GM12872 (cell line): ENCODE measurements around the gene ARPC5L.

ENCODE experiments used
- TF ChIP-seq, protein P1 (sequence below): IDR thresholded peaks from 3 replicates; pipeline ENCODE4 v1.5.1; 2011; ENCODE audit warnings: low read depth, mild to moderate bottlenecking, low read length, moderate library complexity; ENCODE audit not compliant: insufficient read depth

The ARPC5L gene

GRCh38 chr9:124852121-124852828 is 9.7 kb upstream of the ARPC5L start:
- TF ChIP-seq, protein P1, sequence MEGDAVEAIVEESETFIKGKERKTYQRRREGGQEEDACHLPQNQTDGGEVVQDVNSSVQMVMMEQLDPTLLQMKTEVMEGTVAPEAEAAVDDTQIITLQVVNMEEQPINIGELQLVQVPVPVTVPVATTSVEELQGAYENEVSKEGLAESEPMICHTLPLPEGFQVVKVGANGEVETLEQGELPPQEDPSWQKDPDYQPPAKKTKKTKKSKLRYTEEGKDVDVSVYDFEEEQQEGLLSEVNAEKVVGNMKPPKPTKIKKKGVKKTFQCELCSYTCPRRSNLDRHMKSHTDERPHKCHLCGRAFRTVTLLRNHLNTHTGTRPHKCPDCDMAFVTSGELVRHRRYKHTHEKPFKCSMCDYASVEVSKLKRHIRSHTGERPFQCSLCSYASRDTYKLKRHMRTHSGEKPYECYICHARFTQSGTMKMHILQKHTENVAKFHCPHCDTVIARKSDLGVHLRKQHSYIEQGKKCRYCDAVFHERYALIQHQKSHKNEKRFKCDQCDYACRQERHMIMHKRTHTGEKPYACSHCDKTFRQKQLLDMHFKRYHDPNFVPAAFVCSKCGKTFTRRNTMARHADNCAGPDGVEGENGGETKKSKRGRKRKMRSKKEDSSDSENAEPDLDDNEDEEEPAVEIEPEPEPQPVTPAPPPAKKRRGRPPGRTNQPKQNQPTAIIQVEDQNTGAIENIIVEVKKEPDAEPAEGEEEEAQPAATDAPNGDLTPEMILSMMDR: no peak

GRCh38 chr9:124852829-124853531 is 8.9 kb upstream of the ARPC5L start, which contains the start of gene WDR38:
Gene WDR38, plus strand, starts transcription at chr9:124853460. Its CDS starts 72 bp downstream, at chr9:124853532.
- TF ChIP-seq, protein P1: peak; percentile 82

DNA sequence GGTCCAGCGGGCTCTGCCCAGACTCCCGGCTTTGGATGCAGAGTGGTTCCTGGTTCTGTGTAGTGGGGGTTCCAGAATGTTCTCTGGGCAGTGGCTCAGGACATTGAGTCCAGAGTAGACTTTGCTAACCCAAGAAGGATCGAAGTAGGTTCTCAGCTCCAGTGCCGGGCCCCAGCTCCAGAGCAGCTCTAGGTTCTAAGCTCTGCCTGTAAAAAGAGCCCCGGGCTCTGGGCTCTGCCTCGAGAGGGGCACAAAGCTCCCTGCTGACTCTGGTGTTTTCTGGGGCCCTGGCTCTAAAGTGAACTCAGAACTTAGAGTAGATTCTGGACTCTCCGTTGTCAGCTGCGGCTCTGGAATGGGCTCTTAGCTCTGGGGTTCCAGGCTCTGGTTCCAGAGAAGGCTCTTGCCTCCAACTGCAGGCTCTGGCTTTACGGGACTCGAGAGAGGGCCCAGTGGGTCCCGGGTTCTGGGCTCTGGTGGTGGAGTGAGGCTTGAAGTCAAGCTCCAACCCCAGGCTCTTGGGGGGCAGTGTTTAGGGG is 8.3 kb upstream of the ARPC5L start:
- TF ChIP-seq, protein P1: no peak

- TF ChIP-seq, protein P1: no peak
Observed at GRCh38 chr9:124854161-124854560, 7.8 kb upstream of the ARPC5L start.

GRCh38 chr9:124854822-124855221 is 7.1 kb upstream of the ARPC5L start:
- TF ChIP-seq, protein P1: no peak

DNA sequence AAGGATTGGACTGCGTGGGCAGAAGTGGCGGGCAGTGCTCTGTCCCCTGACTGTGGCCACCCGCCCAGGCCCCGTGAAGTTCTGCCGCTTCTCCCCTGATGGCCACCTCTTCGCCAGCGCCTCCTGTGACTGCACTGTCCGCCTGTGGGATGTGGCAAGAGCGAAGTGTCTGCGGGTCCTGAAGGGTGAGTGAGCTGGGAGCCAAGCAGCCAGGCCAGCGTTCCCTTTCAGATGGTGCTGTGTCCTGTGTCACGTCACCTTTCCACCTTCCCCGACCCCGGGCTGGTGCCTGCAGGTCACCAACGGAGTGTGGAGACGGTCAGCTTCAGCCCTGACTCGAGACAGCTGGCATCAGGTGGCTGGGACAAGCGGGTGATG is 6.4 kb upstream of the ARPC5L start:
- TF ChIP-seq, protein P1: no peak

DNA sequence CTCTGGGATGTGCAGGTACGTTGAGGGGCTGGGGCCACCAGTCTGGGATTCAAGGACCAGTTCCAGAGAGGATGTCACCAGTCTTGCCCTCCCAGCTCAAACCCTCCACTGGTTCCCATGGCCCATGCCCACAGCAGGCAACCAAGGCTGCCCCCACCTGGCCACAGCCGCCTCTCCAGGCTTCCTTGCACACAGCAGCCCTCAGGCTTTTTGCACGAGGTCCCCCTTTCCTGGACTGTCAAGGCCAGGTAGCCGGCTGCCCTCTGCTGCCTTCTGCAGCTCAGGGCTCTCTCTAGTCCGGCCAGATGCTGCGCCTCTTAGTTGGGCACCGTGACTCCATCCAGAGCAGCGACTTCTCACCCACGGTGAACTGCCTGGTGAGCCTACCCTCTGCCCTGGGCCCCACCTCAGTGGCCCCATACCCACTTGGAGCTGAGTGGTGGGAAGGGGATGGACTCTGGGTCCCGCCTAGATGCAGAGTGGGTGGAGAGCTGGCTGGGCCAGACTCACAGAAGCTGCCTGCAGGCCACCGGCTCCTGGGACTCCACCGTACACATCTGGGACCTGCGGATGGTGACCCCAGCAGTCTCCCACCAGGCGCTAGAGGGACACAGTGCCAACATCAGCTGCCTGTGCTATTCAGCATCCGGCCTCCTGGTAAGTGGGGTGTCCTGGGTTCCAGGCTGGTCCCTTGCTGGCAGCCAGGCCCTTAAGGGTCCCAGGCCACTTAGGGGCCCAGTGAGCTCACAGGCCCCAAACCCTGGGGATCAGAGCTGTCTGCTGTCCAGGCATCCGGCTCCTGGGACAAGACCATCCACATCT is 5.8 kb upstream of the ARPC5L start:
- TF ChIP-seq, protein P1: peak; percentile 47; the same call in 2 of the 3 replicates
